K562 (cell line): ENCODE results near the gene GADD45GIP1. TPM values are rescaled to one million over a fixed set of nuclear protein-coding genes. Genes with fewer than 3 reads are reported as not detected.

Experiments
- FOXK1 ChIP-seq: sonication (generic); formaldehyde crosslinking; IDR thresholded peaks from 2 replicates; pipeline ENCODE4 v1.8.0; 2022; ENCODE audit warnings: missing genetic modification reagents, mild to moderate bottlenecking, borderline replicate concordance
- JUN ChIP-seq, 2 experiments: sonication (generic) in 1 of 2; formaldehyde crosslinking in 1 of 2; IDR thresholded peaks; 2 replicates each; pipeline versions ENCODE4 v1.6.1 to v1.8.0; 2012 to 2022; ENCODE audit warnings: borderline replicate concordance in 2 of 2, mild to moderate bottlenecking in 2 of 2, improper control_type of control experiment in 1 of 2, low read depth in 1 of 2, low read length in 1 of 2, missing genetic modification reagents in 1 of 2
- KLF13 ChIP-seq: fragments of 450-650 bp; IDR thresholded peaks from 2 replicates; pipeline ENCODE4 v1.6.1; 2016; ENCODE audit warnings: missing genetic modification characterization, low read depth, mild to moderate bottlenecking, missing compliant biosample characterization, moderate library complexity, borderline replicate concordance
- MCM5 ChIP-seq: fragments of 450-650 bp; IDR thresholded peaks from 2 replicates; pipeline ENCODE4 v1.6.1; 2016; ENCODE audit warnings: low read depth
- POLR2AphosphoS2 ChIP-seq: IDR thresholded peaks from 2 replicates; pipeline ENCODE4 v1.6.1; 2012; ENCODE audit warnings: low read length, improper control_type of control experiment
- RAD21 ChIP-seq, 2 experiments: fragments of 250-450 bp in 1 of 2; fragments of 450-650 bp in 1 of 2; sonication (Bioruptor Pico) in 1 of 2; formaldehyde crosslinking in 1 of 2; IDR thresholded peaks in 1 of 2; conservative IDR thresholded peaks in 1 of 2; 2 replicates each; pipeline versions ENCODE4 v1.4.0 to v1.8.0; 2020 to 2022; ENCODE audit warnings: mild to moderate bottlenecking in 2 of 2, moderate library complexity in 1 of 2
- RBBP5 ChIP-seq: fragments of 200-600 bp; sonication (generic); IDR thresholded peaks from 2 replicates; pipeline ENCODE4 v1.6.1; 2012; ENCODE audit warnings: borderline replicate concordance, mild to moderate bottlenecking, low read length, control low read depth, inconsistent platforms; ENCODE audit not compliant: insufficient read depth, poor library complexity, severe bottlenecking
- ZNF282 ChIP-seq: sonication (generic); formaldehyde crosslinking; IDR thresholded peaks from 2 replicates; pipeline ENCODE4 v1.8.1; 2023; ENCODE audit warnings: missing genetic modification reagents
- polyA plus RNA-seq, 8 experiments: library from polyadenylated mRNA; depleted of rRNA in 4 of 8; stranded (reverse) in 5 of 8; unstranded in 3 of 8; fragments of >200 nt; fragmentation: Nextera tagmentation in 2 of 8; fragmentation: Illumina TruSeq in 1 of 8; extraction: Ambion mirVana in 2 of 8; extraction: Trizol in 1 of 8; gene quantifications; 2 replicates each; pipeline versions ENCODE4 v1.2.1 to v1.2.3, GENCODE V29; 2011 to 2014; ENCODE audit warnings: inconsistent platforms in 1 of 8, missing spikeins in 1 of 8
- total RNA-seq, 7 experiments: library from RNA; depleted of rRNA in 6 of 7; stranded (reverse); fragments of >200 nt in 6 of 7; fragmentation: Illumina TruSeq in 2 of 7; extraction: Trizol in 2 of 7; gene quantifications; 2 replicates each; pipeline versions ENCODE4 v1.2.1 to v1.2.3, GENCODE V29; 2011 to 2021; ENCODE audit warnings: low replicate concordance in 1 of 7
- TF ChIP-seq, protein P1 (sequence below), 3 experiments: fragments of 200-800 bp in 1 of 3; sonication (Bioruptor generic) in 1 of 3; sonication (generic) in 1 of 3; formaldehyde crosslinking in 1 of 3; IDR thresholded peaks; 2 replicates each; pipeline versions ENCODE4 v1.6.1 to v1.8.0; 2016 to 2022; ENCODE audit warnings: mild to moderate bottlenecking in 2 of 3, missing compliant biosample characterization in 2 of 3, missing genetic modification characterization in 2 of 3, missing genetic modification reagents in 1 of 3
- TF ChIP-seq, protein P2 (sequence below): sonication (generic); formaldehyde crosslinking; IDR thresholded peaks from 2 replicates; pipeline ENCODE4 v1.8.0; 2023; ENCODE audit warnings: mild to moderate bottlenecking, missing genetic modification reagents
- TF ChIP-seq, protein P3 (sequence below), 2 experiments: fragments of 450-650 bp; IDR thresholded peaks; 2 replicates each; pipeline ENCODE4 v1.6.1; 2016
- TF ChIP-seq, protein P4 (sequence below): fragments of 250-450 bp; sonication (Bioruptor Pico); IDR thresholded peaks from 2 replicates; pipeline ENCODE4 v1.8.0; 2022; ENCODE audit warnings: moderate library complexity, mild to moderate bottlenecking, inconsistent platforms
- TF ChIP-seq, protein P5 (sequence below): sonication (generic); formaldehyde crosslinking; IDR thresholded peaks from 2 replicates; pipeline ENCODE4 v1.9.0; 2022; ENCODE audit warnings: mild to moderate bottlenecking, missing genetic modification reagents
- TF ChIP-seq, protein P6 (sequence below): sonication (generic); formaldehyde crosslinking; IDR thresholded peaks from 2 replicates; pipeline ENCODE4 v1.8.0; 2022; ENCODE audit warnings: missing genetic modification reagents, mild to moderate bottlenecking, borderline replicate concordance

The GADD45GIP1 gene
- total and polyA plus RNA-seq, 9 of the 15 experiments (the other 6 are each of a cell fraction or from before 2014, with no cell fraction given) = 5.1 to 161 (median 29.2) TPM

DNA sequence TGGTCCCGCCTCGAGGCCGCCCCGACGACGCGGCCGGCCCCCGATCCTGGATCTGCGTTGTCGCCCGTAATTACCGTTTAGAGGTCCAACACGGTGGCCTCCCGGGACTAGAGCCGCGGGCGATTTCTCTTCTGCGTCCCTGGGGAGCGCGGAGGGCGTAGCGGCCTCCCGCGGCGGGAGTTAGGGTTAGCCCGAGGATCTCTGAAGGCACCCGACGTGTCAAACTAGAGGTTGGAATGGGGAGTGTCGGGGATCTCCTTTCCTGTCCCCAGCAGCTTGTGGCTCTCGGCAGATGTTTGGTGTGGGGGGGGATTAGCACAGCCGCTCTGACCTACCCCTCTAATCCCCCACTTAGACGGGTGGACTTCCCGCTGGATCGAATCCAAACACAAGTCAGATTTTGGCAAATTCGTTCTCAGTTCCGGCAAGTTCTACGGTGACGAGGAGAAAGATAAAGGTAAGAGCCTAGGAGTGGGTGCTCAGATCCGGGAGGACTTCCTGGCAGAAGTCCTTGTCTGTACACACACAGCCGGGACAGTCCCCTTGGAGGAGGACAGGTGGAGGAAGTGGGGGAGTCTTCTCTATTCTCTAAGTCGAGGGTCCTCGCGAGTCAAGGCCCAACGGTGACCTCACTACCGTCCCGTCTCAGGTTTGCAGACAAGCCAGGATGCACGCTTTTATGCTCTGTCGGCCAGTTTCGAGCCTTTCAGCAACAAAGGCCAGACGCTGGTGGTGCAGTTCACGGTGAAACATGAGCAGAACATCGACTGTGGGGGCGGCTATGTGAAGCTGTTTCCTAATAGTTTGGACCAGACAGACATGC lies 18.0 kb downstream of the GADD45GIP1 start (continued):
- TF ChIP-seq, protein P1, sequence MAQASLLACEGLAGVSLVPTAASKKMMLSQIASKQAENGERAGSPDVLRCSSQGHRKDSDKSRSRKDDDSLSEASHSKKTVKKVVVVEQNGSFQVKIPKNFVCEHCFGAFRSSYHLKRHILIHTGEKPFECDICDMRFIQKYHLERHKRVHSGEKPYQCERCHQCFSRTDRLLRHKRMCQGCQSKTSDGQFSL (CRISPR knock-in tag; IDR thresholded peaks at IDR 0.05) = peak; percentile 87
- TF ChIP-seq, protein P1 (tag; IDR thresholded peaks at IDR 0.05) = peak in 1 of 2 experiments; percentile 67; a peak in 2 of 4 replicates
- TF ChIP-seq ZNF282 (0 out of 2 replicates have a peak, but pooled peaks have one; percentile 91), FOXK1 (CRISPR knock-in tag) (0 out of 2 replicates have a peak, but pooled peaks have one; percentile 75), KLF13 (tag) (peak; percentile 5; the same call in 1 of the 2 replicates), RAD21 (CRISPR knock-in tag; conservative IDR thresholded peaks at IDR 0.05 in 1 of 2, IDR thresholded peaks at IDR 0.05 in 1 of 2) (0 out of 4 replicates have a peak, but pooled peaks of 1 of the 2 experiments have one; percentile 11), RBBP5 (peak; percentile 28), JUN (IDR thresholded peaks at IDR 0.05; ENCODE audit: borderline replicate concordance, low read depth, low read length) (peak; percentile 4; the same call in 1 of the 2 replicates), JUN (CRISPR knock-in tag; IDR thresholded peaks at IDR 0.05; ENCODE audit: borderline replicate concordance) (no peak), MCM5 (no peak), POLR2AphosphoS2 (peak; percentile 19; the same call in 1 of the 2 replicates)
- TF ChIP-seq, protein P2, sequence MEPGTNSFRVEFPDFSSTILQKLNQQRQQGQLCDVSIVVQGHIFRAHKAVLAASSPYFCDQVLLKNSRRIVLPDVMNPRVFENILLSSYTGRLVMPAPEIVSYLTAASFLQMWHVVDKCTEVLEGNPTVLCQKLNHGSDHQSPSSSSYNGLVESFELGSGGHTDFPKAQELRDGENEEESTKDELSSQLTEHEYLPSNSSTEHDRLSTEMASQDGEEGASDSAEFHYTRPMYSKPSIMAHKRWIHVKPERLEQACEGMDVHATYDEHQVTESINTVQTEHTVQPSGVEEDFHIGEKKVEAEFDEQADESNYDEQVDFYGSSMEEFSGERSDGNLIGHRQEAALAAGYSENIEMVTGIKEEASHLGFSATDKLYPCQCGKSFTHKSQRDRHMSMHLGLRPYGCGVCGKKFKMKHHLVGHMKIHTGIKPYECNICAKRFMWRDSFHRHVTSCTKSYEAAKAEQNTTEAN (CRISPR knock-in tag) = 0 out of 2 replicates have a peak, but pooled peaks have one; percentile 20
- TF ChIP-seq, protein P3, sequence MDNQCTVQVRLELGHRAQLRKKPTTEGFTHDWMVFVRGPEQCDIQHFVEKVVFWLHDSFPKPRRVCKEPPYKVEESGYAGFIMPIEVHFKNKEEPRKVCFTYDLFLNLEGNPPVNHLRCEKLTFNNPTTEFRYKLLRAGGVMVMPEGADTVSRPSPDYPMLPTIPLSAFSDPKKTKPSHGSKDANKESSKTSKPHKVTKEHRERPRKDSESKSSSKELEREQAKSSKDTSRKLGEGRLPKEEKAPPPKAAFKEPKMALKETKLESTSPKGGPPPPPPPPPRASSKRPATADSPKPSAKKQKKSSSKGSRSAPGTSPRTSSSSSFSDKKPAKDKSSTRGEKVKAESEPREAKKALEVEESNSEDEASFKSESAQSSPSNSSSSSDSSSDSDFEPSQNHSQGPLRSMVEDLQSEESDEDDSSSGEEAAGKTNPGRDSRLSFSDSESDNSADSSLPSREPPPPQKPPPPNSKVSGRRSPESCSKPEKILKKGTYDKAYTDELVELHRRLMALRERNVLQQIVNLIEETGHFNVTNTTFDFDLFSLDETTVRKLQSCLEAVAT (IDR thresholded peaks at IDR 0.05) = peak; percentile 61 to 91; a peak in 3 of 4 replicates
- TF ChIP-seq, protein P4, sequence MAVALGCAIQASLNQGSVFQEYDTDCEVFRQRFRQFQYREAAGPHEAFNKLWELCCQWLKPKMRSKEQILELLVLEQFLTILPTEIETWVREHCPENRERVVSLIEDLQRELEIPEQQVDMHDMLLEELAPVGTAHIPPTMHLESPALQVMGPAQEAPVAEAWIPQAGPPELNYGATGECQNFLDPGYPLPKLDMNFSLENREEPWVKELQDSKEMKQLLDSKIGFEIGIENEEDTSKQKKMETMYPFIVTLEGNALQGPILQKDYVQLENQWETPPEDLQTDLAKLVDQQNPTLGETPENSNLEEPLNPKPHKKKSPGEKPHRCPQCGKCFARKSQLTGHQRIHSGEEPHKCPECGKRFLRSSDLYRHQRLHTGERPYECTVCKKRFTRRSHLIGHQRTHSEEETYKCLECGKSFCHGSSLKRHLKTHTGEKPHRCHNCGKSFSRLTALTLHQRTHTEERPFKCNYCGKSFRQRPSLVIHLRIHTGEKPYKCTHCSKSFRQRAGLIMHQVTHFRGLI (CRISPR knock-in tag) = no peak
- TF ChIP-seq, protein P5, sequence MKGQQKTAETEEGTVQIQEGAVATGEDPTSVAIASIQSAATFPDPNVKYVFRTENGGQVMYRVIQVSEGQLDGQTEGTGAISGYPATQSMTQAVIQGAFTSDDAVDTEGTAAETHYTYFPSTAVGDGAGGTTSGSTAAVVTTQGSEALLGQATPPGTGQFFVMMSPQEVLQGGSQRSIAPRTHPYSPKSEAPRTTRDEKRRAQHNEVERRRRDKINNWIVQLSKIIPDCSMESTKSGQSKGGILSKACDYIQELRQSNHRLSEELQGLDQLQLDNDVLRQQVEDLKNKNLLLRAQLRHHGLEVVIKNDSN (CRISPR knock-in tag) = 0 out of 2 replicates have a peak, but pooled peaks have one; percentile 12
- TF ChIP-seq, protein P6, sequence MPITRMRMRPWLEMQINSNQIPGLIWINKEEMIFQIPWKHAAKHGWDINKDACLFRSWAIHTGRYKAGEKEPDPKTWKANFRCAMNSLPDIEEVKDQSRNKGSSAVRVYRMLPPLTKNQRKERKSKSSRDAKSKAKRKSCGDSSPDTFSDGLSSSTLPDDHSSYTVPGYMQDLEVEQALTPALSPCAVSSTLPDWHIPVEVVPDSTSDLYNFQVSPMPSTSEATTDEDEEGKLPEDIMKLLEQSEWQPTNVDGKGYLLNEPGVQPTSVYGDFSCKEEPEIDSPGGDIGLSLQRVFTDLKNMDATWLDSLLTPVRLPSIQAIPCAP (CRISPR knock-in tag) = 0 out of 2 replicates have a peak, but pooled peaks have one; percentile 58
